ENCODE results near the gene CCL22.
"Not testable (repeated sequence)": the region's sequence is repeated elsewhere in the genome, so short reads cannot be mapped to it uniquely, and the experiment has no call there.

CCL22 gene

GRCh38 chr16:57373117-57373947 is 14.7 kb downstream of the CCL22 start:
- no peak for TF ChIP-seq CTCF (IDR thresholded peaks at IDR 0.05; ENCODE audit: low read depth, low read length)
- no peak for DNase-seq (ENCODE audit: low read depth in 2 of 2)
- no peak overlapping the region for H3K4me3 ChIP-seq (replicated peaks in 1 of 2; ENCODE audit: low read depth in 2 of 2, low read length in 2 of 2)

GRCh38 chr16:57374067-57374534 is 15.5 kb downstream of the CCL22 start:
- DNase-seq (ENCODE audit: low read depth in 2 of 2): peak; percentile 16 to 43
- H3K4me3 ChIP-seq (replicated peaks in 1 of 2; ENCODE audit: low read depth in 2 of 2, low read length in 2 of 2): no peak overlapping the region
- TF ChIP-seq CTCF (IDR thresholded peaks at IDR 0.05; ENCODE audit: low read depth, low read length): no peak

- not testable (repeated sequence) for H3K4me3 ChIP-seq (replicated peaks in 1 of 2; ENCODE audit: low read depth in 2 of 2, low read length in 2 of 2); DNase-seq (ENCODE audit: low read depth in 2 of 2)
These were observed 16.4 kb downstream of the CCL22 start for GRCh38 chr16:57374925-57375465.

- H3K4me3 ChIP-seq (replicated peaks in 1 of 2; ENCODE audit: low read depth in 2 of 2, low read length in 2 of 2): no peak overlapping the region
- TF ChIP-seq CTCF (IDR thresholded peaks at IDR 0.05; ENCODE audit: low read depth, low read length): no peak
- no peak for DNase-seq (ENCODE audit: low read depth in 2 of 2)
These were observed 17.8 kb downstream of the CCL22 start for GRCh38 chr16:57376313-57376818.

GRCh38 chr16:57377080-57377841 is 18.7 kb downstream of the CCL22 start:
- H3K4me3 ChIP-seq (replicated peaks in 1 of 2; ENCODE audit: low read depth in 2 of 2, low read length in 2 of 2): no peak overlapping the region
- DNase-seq (ENCODE audit: low read depth in 2 of 2): no peak
- TF ChIP-seq CTCF (IDR thresholded peaks at IDR 0.05; ENCODE audit: low read depth, low read length): no peak

- no peak for TF ChIP-seq CTCF (IDR thresholded peaks at IDR 0.05; ENCODE audit: low read depth, low read length)
- DNase-seq (ENCODE audit: low read depth in 2 of 2): no peak
- no peak overlapping the region for H3K4me3 ChIP-seq (replicated peaks in 1 of 2; ENCODE audit: low read depth in 2 of 2, low read length in 2 of 2)
These were observed 21.0 kb downstream of the CCL22 start for GRCh38 chr16:57379579-57379978.
